IMR-90 (cell line): ENCODE data around the gene AUH. TPM values are rescaled to one million over a fixed set of nuclear protein-coding genes. Genes with fewer than 3 reads are reported as not detected.

Experiments
- ATAC-seq: fragments of 200-7000 bp; cut with Tn5 transposase; 2 replicates; pipeline ENCODE4 v1.9.1; 2020; ENCODE audit warnings: low read depth, mild to moderate bottlenecking, moderate library complexity
- BruUV-seq: library from RNA; stranded (reverse); fragments of 400-500 nt; replicated peaks from 2 replicates; lab custom pipeline; 2021; lab: Mats Ljungman, UMichigan
- CTCF ChIA-PET: fragments of 300-600 bp; formaldehyde crosslinking; extraction: SDS; loops from one replicate; lab custom pipeline; 2021; ENCODE audit warnings: antibody characterized with exemption; lab: Yijun Ruan, JAX
- POLR2A ChIA-PET: fragments of 300-600 bp; sonication (Branson Sonifier 250); formaldehyde crosslinking; loops from one replicate; lab custom pipeline; 2022; ENCODE audit warnings: antibody characterized with exemption; ENCODE audit not compliant: unreplicated experiment; lab: Charles Lee
- DNase-seq: peaks from one replicate; pipeline ENCODE4 v3.0.0; 2013
- H2AFZ ChIP-seq: replicated peaks from 2 replicates; pipeline ENCODE3; 2013; ENCODE audit warnings: low read length, mild to moderate bottlenecking; ENCODE audit not compliant: poor library complexity
- H2AK5ac ChIP-seq: 2 replicates; pipeline ENCODE4 v1.6.1; 2013; ENCODE audit warnings: low read depth, low read length, inconsistent platforms
- H2AK9ac ChIP-seq: replicated peaks from 2 replicates; pipeline ENCODE3; 2013; ENCODE audit warnings: mild to moderate bottlenecking, low read depth, low read length, moderate library complexity; ENCODE audit not compliant: poor library complexity
- H2BK120ac ChIP-seq: 2 replicates; pipeline ENCODE4 v1.6.1; 2013; ENCODE audit warnings: low read depth, low read length, inconsistent platforms
- H2BK15ac ChIP-seq: 3 replicates; pipeline ENCODE4 v1.6.1; 2013; ENCODE audit warnings: low read depth, low read length, inconsistent platforms
- H2BK20ac ChIP-seq: 2 replicates; pipeline ENCODE4 v1.6.1; 2013; ENCODE audit warnings: low read depth, mild to moderate bottlenecking, inconsistent platforms, low read length, moderate library complexity
- H2BK5ac ChIP-seq: 2 replicates; pipeline ENCODE4 v1.6.1; 2013; ENCODE audit warnings: mild to moderate bottlenecking, low read depth, low read length, inconsistent platforms; ENCODE audit not compliant: poor library complexity, severe bottlenecking
- H3K14ac ChIP-seq: replicated peaks from 2 replicates; pipeline ENCODE4 v1.6.1; 2013; ENCODE audit warnings: low read depth, low read length, inconsistent platforms
- H3K18ac ChIP-seq: 2 replicates; pipeline ENCODE4 v1.6.1; 2013; ENCODE audit warnings: low read depth, low read length, control low read depth
- H3K23ac ChIP-seq: 2 replicates; pipeline ENCODE4 v1.6.1; 2013; ENCODE audit warnings: low read depth, low read length, inconsistent platforms
- H3K27ac ChIP-seq: 2 replicates; pipeline ENCODE4 v1.5.1; 2013; ENCODE audit warnings: mild to moderate bottlenecking, control low read depth, low read length; ENCODE audit not compliant: insufficient read depth
- H3K27me3 ChIP-seq: 2 replicates; pipeline ENCODE4 v1.6.1; 2013; ENCODE audit warnings: low read length; ENCODE audit not compliant: control insufficient read depth, insufficient read depth
- H3K36me3 ChIP-seq: 2 replicates; pipeline ENCODE4 v1.6.1; 2013; ENCODE audit warnings: low read length, mixed read lengths; ENCODE audit not compliant: control insufficient read depth, insufficient read depth
- H3K4ac ChIP-seq: 2 replicates; pipeline ENCODE4 v1.6.1; 2013; ENCODE audit warnings: low read depth, low read length, inconsistent platforms
- H3K4me1 ChIP-seq: 2 replicates; pipeline ENCODE4 v1.6.1; 2013; ENCODE audit warnings: low read length, mixed read lengths; ENCODE audit not compliant: control insufficient read depth, insufficient read depth
- H3K4me2 ChIP-seq: 2 replicates; pipeline ENCODE4 v1.6.1; 2013; ENCODE audit warnings: low read depth, mild to moderate bottlenecking, control low read depth, low read length, moderate library complexity
- H3K4me3 ChIP-seq: 2 replicates; pipeline ENCODE4 v1.5.1; 2013; ENCODE audit warnings: low read depth, mild to moderate bottlenecking, control low read depth, low read length, moderate library complexity; ENCODE audit not compliant: insufficient read depth
- H3K56ac ChIP-seq: 2 replicates; pipeline ENCODE4 v1.6.1; 2013; ENCODE audit warnings: low read length, inconsistent platforms; ENCODE audit not compliant: insufficient read depth; ENCODE audit errors: extremely low read depth
- H3K79me1 ChIP-seq, 2 experiments: 2 replicates each; pipeline ENCODE4 v1.6.1; 2013; ENCODE audit warnings: low read length in 2 of 2, inconsistent platforms in 1 of 2, low read depth in 1 of 2
- H3K9ac ChIP-seq: 2 replicates; pipeline ENCODE4 v1.6.1; 2013; ENCODE audit warnings: low read depth, low read length, control low read depth
- H3K9me1 ChIP-seq: 2 replicates; pipeline ENCODE4 v1.6.1; 2013; ENCODE audit warnings: low read length, inconsistent platforms; ENCODE audit not compliant: insufficient read depth
- H3K9me3 ChIP-seq: 2 replicates; pipeline ENCODE4 v1.6.1; 2013; ENCODE audit warnings: low read length; ENCODE audit not compliant: control insufficient read depth, insufficient read depth
- H4K20me1 ChIP-seq: 2 replicates; pipeline ENCODE4 v1.6.1; 2013; ENCODE audit warnings: low read length, inconsistent platforms; ENCODE audit not compliant: insufficient read depth
- H4K5ac ChIP-seq: 2 replicates; pipeline ENCODE4 v1.6.1; 2013; ENCODE audit warnings: mild to moderate bottlenecking, low read depth, low read length, control low read depth
- H4K8ac ChIP-seq, 2 experiments: 2 replicates each; pipeline ENCODE4 v1.6.1; 2013; ENCODE audit warnings: low read depth in 2 of 2, low read length in 2 of 2, control low read depth in 1 of 2, inconsistent platforms in 1 of 2
- H4K91ac ChIP-seq: 2 replicates; pipeline ENCODE4 v1.6.1; 2013; ENCODE audit warnings: low read depth, low read length, inconsistent platforms; ENCODE audit not compliant: insufficient read depth
- CEBPB ChIP-seq: IDR thresholded peaks from 2 replicates; pipeline ENCODE4 v1.6.1; 2012; ENCODE audit warnings: low read depth, low read length, improper control_type of control experiment
- ELK1 ChIP-seq: fragments of 150-350 bp; IDR thresholded peaks from 2 replicates; pipeline ENCODE4 v1.6.1; 2016; ENCODE audit warnings: low read depth, mild to moderate bottlenecking, low read length, moderate library complexity, borderline replicate concordance
- MAFK ChIP-seq: IDR thresholded peaks from 2 replicates; pipeline ENCODE4 v1.6.1; 2012; ENCODE audit warnings: low read depth, low read length, improper control_type of control experiment
- POLR2A ChIP-seq: IDR thresholded peaks from 2 replicates; pipeline ENCODE4 v1.6.1; 2012; ENCODE audit warnings: mild to moderate bottlenecking, low read depth, low read length
- RCOR1 ChIP-seq: IDR thresholded peaks from 2 replicates; pipeline ENCODE4 v1.6.1; 2012; ENCODE audit warnings: mild to moderate bottlenecking, low read length, improper control_type of control experiment; ENCODE audit not compliant: insufficient replicate concordance
- RFX5 ChIP-seq: IDR thresholded peaks from 2 replicates; pipeline ENCODE4 v1.8.0; 2012; ENCODE audit warnings: low read depth, mild to moderate bottlenecking, low read length, moderate library complexity
- WGBS, 2 experiments: methylation state at CpG; one replicate each; pipeline versions ENCODE4 v1.1.5 to v1.1.7; 2013; ENCODE audit warnings: missing lambda C conversion rate in 2 of 2; ENCODE audit not compliant: insufficient read length in 1 of 2; ENCODE audit errors: extremely low coverage in 2 of 2; 5-methylcytosine and 5-hydroxymethylcytosine counted together
- dilution Hi-C: fragments of 300-500 bp; cut with HindIII; formaldehyde crosslinking; loops from one replicate; pipeline ENCODE4 v1.14.3; 2018; ENCODE audit warnings: low sequenced_read_pairs; ENCODE audit not compliant: unreplicated experiment
- in situ Hi-C: fragments of 300-500 bp; cut with MboI; formaldehyde crosslinking; loops from 3 replicates; pipeline ENCODE4 v1.14.3; 2019; ENCODE audit warnings: low sequenced_read_pairs, inconsistent platforms, mixed read lengths
- intact Hi-C: fragments of 100-400 bp; cut with micrococcal nuclease; formaldehyde crosslinking; loops from 2 replicates; pipeline ENCODE4 v1.10.0; 2022
- polyA plus RNA-seq, 3 experiments: library from polyadenylated mRNA; depleted of rRNA; stranded (reverse); fragments of >200 nt; gene quantifications; 2 replicates each; pipeline ENCODE4 v1.2.3, GENCODE V29; 2012; ENCODE audit warnings: low replicate concordance in 1 of 3
- total RNA-seq: library from RNA; depleted of rRNA; stranded (reverse); fragments of >200 nt; gene quantifications from 2 replicates; pipeline ENCODE4 v1.2.3, GENCODE V29; 2012
- TF ChIP-seq, protein P1 (sequence below): fragments of 150-350 bp; IDR thresholded peaks from 2 replicates; pipeline ENCODE4 v1.6.1; 2017; ENCODE audit warnings: mild to moderate bottlenecking, antibody characterized with exemption, low read length, low read depth

AUH gene
- total and polyA plus RNA-seq, 2 of the 4 experiments (the other 2 are of a cell fraction) = 5.9 to 8.1 TPM

- H2BK5ac ChIP-seq = no peak overlapping the region
- in situ Hi-C loops (no loop called here), intact Hi-C loops (no loop called here), dilution Hi-C loops (no loop called here)
- H3K9me3 ChIP-seq = peaks cover 4% of the 10 kb centered on the region; the same call in 1 of the 2 replicates
- H2BK20ac ChIP-seq = no peak overlapping the region
- ChIA-PET POLR2A (no interaction called here), CTCF (no interaction called here)
- H2AK9ac ChIP-seq = no peak overlapping the region
- no peak overlapping the region for H4K8ac ChIP-seq
- no peak overlapping the region for H3K23ac ChIP-seq
- H4K91ac ChIP-seq = no peak overlapping the region
- H2BK120ac ChIP-seq = no peak overlapping the region
- H3K36me3 ChIP-seq = no peaks in the 10 kb centered on the region
- ATAC-seq (no peak), DNase-seq (no peak)
- no peaks in the 10 kb centered on the region for H3K79me1 ChIP-seq
- no peak overlapping the region for H4K5ac ChIP-seq
- H3K4me3 ChIP-seq = no peak overlapping the region
- no peaks in the 10 kb centered on the region for H3K27me3 ChIP-seq
- H3K4ac ChIP-seq = no peak overlapping the region
- H4K20me1 ChIP-seq = no peaks in the 10 kb centered on the region
- no peak overlapping the region for H3K4me2 ChIP-seq
- H3K27ac ChIP-seq = no peak overlapping the region
- H3K18ac ChIP-seq = no peak overlapping the region
- WGBS, 2 experiments = no CpG with 5 or more reads among the region's 1 CpG
- H2AK5ac ChIP-seq = no peak overlapping the region
- H3K4me1 ChIP-seq = no peaks in the 10 kb centered on the region
- no peak overlapping the region for H3K14ac ChIP-seq
- no peak overlapping the region for H3K9ac ChIP-seq
- H2AFZ ChIP-seq = no peak overlapping the region
- no peak overlapping the region for H3K56ac ChIP-seq
- H2BK15ac ChIP-seq = no peak overlapping the region
- no TSS peak for BruUV-seq
- no peaks in the 10 kb centered on the region for H3K9me1 ChIP-seq
- TF ChIP-seq, protein P1, sequence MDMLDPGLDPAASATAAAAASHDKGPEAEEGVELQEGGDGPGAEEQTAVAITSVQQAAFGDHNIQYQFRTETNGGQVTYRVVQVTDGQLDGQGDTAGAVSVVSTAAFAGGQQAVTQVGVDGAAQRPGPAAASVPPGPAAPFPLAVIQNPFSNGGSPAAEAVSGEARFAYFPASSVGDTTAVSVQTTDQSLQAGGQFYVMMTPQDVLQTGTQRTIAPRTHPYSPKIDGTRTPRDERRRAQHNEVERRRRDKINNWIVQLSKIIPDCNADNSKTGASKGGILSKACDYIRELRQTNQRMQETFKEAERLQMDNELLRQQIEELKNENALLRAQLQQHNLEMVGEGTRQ = no peak
- no peak for TF ChIP-seq CEBPB
- TF ChIP-seq RFX5 = no peak
- no peak for TF ChIP-seq POLR2A
- TF ChIP-seq RCOR1 = no peak
- 0 out of 2 replicates have a peak, but pooled peaks have one; percentile 29 for TF ChIP-seq MAFK
- TF ChIP-seq ELK1 = no peak
These were observed 189.4 kb downstream of the AUH start for GRCh38 chr9:91172329-91172728.
